Measurements from ENCODE around the gene PACSIN2.
"Not testable (repeated sequence)": the region's sequence is repeated elsewhere in the genome, so short reads cannot be mapped to it uniquely, and the experiment has no call there.

Gene PACSIN2

DNA sequence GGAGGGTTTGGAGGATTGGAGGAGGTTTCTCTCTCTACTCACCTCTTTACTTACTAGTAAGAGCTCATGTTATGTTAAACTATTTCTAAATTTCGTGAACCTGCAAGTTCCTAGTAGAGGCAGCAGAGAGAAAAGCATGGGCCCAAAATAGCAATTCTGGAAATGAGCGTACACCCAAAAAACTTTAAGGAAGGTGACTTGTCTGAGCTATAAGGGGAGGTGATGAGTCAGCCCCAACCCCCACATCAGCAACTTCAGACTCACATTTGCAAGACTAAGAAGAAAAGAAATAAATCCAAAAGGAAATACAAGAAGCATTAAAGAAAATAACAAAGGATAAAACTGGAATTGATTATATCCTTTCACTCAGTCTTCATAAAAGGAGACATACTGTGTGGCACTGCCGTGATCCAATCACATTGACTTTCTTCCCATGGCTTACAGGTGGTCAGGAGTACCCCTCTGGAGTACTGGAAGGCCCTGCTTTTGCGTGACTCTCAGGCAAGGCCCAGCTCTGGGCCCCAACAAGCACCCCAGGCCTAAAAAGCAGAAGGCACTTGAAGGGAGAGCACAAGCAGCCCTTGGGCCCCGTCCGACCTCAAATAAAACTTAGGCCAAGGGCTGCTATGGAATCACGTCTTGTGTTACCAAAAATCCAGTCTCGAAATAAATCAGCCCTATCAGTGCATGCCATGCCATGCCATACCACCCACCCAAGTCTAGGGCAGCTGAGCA lies 14.3 kb downstream of the PACSIN2 start:
- Histone ChIP-seq H3K27ac (replicated peaks) (peak overlapping the region; percentile 94), H3K4me3 (replicated peaks; ENCODE audit: insufficient read depth, low read length) (no peak overlapping the region), H3K27me3 (ENCODE audit: insufficient read depth, poor library complexity, severe bottlenecking) (no peaks in the 10 kb centered on the region)
- TF ChIP-seq, protein P1, sequence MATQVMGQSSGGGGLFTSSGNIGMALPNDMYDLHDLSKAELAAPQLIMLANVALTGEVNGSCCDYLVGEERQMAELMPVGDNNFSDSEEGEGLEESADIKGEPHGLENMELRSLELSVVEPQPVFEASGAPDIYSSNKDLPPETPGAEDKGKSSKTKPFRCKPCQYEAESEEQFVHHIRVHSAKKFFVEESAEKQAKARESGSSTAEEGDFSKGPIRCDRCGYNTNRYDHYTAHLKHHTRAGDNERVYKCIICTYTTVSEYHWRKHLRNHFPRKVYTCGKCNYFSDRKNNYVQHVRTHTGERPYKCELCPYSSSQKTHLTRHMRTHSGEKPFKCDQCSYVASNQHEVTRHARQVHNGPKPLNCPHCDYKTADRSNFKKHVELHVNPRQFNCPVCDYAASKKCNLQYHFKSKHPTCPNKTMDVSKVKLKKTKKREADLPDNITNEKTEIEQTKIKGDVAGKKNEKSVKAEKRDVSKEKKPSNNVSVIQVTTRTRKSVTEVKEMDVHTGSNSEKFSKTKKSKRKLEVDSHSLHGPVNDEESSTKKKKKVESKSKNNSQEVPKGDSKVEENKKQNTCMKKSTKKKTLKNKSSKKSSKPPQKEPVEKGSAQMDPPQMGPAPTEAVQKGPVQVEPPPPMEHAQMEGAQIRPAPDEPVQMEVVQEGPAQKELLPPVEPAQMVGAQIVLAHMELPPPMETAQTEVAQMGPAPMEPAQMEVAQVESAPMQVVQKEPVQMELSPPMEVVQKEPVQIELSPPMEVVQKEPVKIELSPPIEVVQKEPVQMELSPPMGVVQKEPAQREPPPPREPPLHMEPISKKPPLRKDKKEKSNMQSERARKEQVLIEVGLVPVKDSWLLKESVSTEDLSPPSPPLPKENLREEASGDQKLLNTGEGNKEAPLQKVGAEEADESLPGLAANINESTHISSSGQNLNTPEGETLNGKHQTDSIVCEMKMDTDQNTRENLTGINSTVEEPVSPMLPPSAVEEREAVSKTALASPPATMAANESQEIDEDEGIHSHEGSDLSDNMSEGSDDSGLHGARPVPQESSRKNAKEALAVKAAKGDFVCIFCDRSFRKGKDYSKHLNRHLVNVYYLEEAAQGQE (IDR thresholded peaks at IDR 0.05; ENCODE audit: insufficient replicate concordance, low read depth): no peak
- peak; percentile 26; the same call in 1 of the 2 replicates for TF ChIP-seq SPI1 (IDR thresholded peaks at IDR 0.05; ENCODE audit: borderline replicate concordance, low read depth)
- DNase-seq (ENCODE audit: low read depth in 1 of 2, low spot score in 1 of 2): peak; percentile 24 to 54

DNA sequence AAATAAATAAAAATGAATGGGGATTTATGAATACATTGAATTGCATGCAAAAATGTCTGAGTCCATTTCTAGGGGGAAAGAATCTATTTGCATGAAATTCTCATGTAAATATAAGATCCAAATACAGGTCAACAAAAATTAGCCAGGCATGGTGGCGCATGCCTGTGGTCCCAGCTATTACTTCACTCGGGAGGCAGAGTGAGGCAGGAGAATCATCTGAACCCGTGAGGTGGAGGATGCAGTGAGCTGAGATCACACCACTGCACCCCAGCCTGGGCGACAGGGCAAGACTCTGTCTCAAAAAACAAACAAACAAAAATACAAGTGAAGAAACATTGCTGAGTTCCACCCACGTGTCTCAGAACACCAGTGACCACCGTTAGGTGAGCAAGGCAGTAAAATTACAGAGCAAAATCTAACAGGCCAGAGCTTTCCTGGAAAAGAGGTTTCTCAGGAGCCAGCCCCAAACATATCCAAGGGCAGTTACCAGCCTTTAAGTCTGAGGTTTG lies 17.3 kb downstream of the PACSIN2 start:
- DNase-seq (ENCODE audit: low read depth in 1 of 2, low spot score in 1 of 2): no peak
- H3K27ac ChIP-seq (replicated peaks): peak overlapping the region; percentile 91
- H3K4me3 ChIP-seq (replicated peaks; ENCODE audit: insufficient read depth, low read length): no peak overlapping the region
- no peaks in the 10 kb centered on the region for H3K27me3 ChIP-seq (ENCODE audit: insufficient read depth, poor library complexity, severe bottlenecking)
- no peak for TF ChIP-seq SPI1 (IDR thresholded peaks at IDR 0.05; ENCODE audit: borderline replicate concordance, low read depth)
- TF ChIP-seq GABPA (IDR thresholded peaks at IDR 0.05; ENCODE audit: low read depth): no peak
- no peak for TF ChIP-seq POLR2AphosphoS5 (IDR thresholded peaks at IDR 0.05; ENCODE audit: low read depth)
- TF ChIP-seq, protein P2, sequence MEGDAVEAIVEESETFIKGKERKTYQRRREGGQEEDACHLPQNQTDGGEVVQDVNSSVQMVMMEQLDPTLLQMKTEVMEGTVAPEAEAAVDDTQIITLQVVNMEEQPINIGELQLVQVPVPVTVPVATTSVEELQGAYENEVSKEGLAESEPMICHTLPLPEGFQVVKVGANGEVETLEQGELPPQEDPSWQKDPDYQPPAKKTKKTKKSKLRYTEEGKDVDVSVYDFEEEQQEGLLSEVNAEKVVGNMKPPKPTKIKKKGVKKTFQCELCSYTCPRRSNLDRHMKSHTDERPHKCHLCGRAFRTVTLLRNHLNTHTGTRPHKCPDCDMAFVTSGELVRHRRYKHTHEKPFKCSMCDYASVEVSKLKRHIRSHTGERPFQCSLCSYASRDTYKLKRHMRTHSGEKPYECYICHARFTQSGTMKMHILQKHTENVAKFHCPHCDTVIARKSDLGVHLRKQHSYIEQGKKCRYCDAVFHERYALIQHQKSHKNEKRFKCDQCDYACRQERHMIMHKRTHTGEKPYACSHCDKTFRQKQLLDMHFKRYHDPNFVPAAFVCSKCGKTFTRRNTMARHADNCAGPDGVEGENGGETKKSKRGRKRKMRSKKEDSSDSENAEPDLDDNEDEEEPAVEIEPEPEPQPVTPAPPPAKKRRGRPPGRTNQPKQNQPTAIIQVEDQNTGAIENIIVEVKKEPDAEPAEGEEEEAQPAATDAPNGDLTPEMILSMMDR (IDR thresholded peaks at IDR 0.05; ENCODE audit: insufficient read depth, low read length): no peak
- TF ChIP-seq, protein P1 (IDR thresholded peaks at IDR 0.05; ENCODE audit: insufficient replicate concordance, low read depth): no peak

DNA sequence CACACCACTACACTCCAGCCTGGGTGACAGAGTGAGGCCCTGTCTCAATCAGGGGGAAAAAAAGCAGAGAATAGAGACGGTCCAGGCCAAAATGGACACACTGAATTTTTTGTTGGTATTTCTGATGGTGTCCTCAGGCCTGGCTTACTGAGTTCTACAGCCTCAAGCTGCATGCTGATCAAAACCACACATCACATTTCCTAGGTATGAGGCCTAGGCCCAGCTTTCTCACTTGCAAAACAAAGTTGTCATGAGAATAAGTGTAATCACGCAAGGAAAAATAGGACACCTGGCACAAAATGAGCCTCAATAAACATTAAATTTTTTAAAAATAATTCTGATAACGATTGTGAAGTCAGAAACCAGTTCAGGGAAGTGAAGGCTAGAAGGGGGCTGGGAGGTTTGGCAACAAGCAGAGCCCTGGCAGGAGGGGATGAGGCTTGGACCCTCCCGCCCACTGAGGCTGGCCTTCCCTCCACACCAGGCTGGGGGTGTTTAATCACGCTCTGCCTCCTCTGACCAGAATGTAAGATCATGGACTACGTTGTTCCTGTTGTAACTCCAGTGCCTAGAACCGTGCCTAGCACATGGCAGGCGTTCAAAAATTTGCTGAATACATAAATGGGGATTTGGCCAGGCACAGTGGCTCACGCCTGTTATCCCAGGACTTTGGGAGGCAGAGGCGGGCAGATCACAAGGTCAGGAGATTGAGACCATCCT lies 18.1 kb downstream of the PACSIN2 start:
- H3K4me3 ChIP-seq (replicated peaks; ENCODE audit: insufficient read depth, low read length): no peak overlapping the region
- H3K27ac ChIP-seq (replicated peaks): peak overlapping the region; percentile 91
- no peaks in the 10 kb centered on the region for H3K27me3 ChIP-seq (ENCODE audit: insufficient read depth, poor library complexity, severe bottlenecking)
- TF ChIP-seq SPI1 (IDR thresholded peaks at IDR 0.05; ENCODE audit: borderline replicate concordance, low read depth) (no peak), GABPA (IDR thresholded peaks at IDR 0.05; ENCODE audit: low read depth) (no peak), POLR2AphosphoS5 (IDR thresholded peaks at IDR 0.05; ENCODE audit: low read depth) (no peak)
- TF ChIP-seq, protein P1 (IDR thresholded peaks at IDR 0.05; ENCODE audit: insufficient replicate concordance, low read depth): no peak
- TF ChIP-seq, protein P2 (IDR thresholded peaks at IDR 0.05; ENCODE audit: insufficient read depth, low read length): no peak
- peak in 1 of 2 experiments; percentile 47 for DNase-seq (ENCODE audit: low read depth in 1 of 2, low spot score in 1 of 2)

DNA sequence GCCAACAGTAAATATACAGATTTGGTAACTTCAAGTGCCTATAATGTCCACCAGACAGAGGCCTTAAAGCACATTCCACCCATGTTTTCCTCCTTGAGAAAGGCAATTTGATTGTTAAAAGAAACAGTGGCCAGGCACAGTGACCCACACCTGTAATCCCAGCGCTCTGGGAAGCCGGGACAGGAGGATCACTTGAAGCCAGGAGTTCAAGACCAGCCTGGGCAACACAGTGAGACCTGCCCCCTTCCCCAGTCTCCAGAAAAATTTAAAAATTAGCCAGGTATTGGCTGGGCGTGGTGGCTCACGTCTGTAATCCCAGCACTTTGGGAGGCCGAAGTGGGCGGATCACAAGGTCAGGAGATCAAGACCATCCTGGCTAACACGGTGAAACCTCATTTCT lies 19.3 kb downstream of the PACSIN2 start:
- not testable (repeated sequence) for H3K4me3 ChIP-seq (replicated peaks; ENCODE audit: insufficient read depth, low read length); H3K27me3 ChIP-seq (ENCODE audit: insufficient read depth, poor library complexity, severe bottlenecking); DNase-seq (ENCODE audit: low read depth in 1 of 2, low spot score in 1 of 2)
- peak overlapping the region; percentile 91 for H3K27ac ChIP-seq (replicated peaks)
